DND-41 (cell line): ENCODE data around the gene RAPSN.

Experiments used
- CTCF ChIP-seq: IDR thresholded peaks from 2 replicates; pipeline ENCODE4 v1.5.1; 2012; ENCODE audit warnings: borderline replicate concordance, low read length, moderate library complexity, mild to moderate bottlenecking; ENCODE audit not compliant: poor library complexity, severe bottlenecking; ENCODE audit errors: extremely low read depth
- EZH2 ChIP-seq: IDR thresholded peaks from 3 replicates; pipeline ENCODE4 v1.6.1; 2012; ENCODE audit warnings: borderline replicate concordance, low read depth, mild to moderate bottlenecking, moderate library complexity, low read length, inconsistent platforms; ENCODE audit not compliant: severe bottlenecking

- TF ChIP-seq CTCF: no peak
- no peak for TF ChIP-seq EZH2
These were observed 58.5 kb downstream of the RAPSN start for GRCh38 chr11:47390422-47390760.
